Measurements from ENCODE around the gene CACNG4.

CACNG4 gene

GRCh38 chr17:66966704-66967418 is 2.4 kb downstream of the CACNG4 start:
- TF ChIP-seq, protein P1, sequence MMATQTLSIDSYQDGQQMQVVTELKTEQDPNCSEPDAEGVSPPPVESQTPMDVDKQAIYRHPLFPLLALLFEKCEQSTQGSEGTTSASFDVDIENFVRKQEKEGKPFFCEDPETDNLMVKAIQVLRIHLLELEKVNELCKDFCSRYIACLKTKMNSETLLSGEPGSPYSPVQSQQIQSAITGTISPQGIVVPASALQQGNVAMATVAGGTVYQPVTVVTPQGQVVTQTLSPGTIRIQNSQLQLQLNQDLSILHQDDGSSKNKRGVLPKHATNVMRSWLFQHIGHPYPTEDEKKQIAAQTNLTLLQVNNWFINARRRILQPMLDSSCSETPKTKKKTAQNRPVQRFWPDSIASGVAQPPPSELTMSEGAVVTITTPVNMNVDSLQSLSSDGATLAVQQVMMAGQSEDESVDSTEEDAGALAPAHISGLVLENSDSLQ (IDR thresholded peaks at IDR 0.05) = no peak
- no peak for TF ChIP-seq ARNT (IDR thresholded peaks at IDR 0.05)
- TF ChIP-seq BHLHE40 (IDR thresholded peaks at IDR 0.05; ENCODE audit: borderline replicate concordance) = no peak
- no peak for TF ChIP-seq FOXM1 (IDR thresholded peaks at IDR 0.05; ENCODE audit: borderline replicate concordance)
- no peak for TF ChIP-seq HDGF (IDR thresholded peaks at IDR 0.05; ENCODE audit: borderline replicate concordance)
- TF ChIP-seq FOXA1 (IDR thresholded peaks at IDR 0.05) = no peak
- no peak for TF ChIP-seq ELF4 (IDR thresholded peaks at IDR 0.05)
- TF ChIP-seq LEF1 (IDR thresholded peaks at IDR 0.05; ENCODE audit: borderline replicate concordance) = no peak
- TF ChIP-seq NFRKB (IDR thresholded peaks at IDR 0.05) = no peak
- no peak for TF ChIP-seq FOXK2 (IDR thresholded peaks at IDR 0.05)
- no peak for TF ChIP-seq SP1 (IDR thresholded peaks at IDR 0.05)
- TF ChIP-seq ZNF384 (IDR thresholded peaks at IDR 0.05) = no peak
- TF ChIP-seq SUZ12 (IDR thresholded peaks at IDR 0.05) = no peak
- no peak for TF ChIP-seq CTBP1 (IDR thresholded peaks at IDR 0.05; ENCODE audit: borderline replicate concordance)
- TF ChIP-seq TARDBP (IDR thresholded peaks at IDR 0.05) = no peak
- no peak for TF ChIP-seq L3MBTL2 (conservative IDR thresholded peaks at IDR 0.05)
- ChIA-PET CTCF (interaction anchor here (0.5 to 0.6 kb wide), 2 partner anchors 15 to 251 kb away, joined by 3 read pairs; no protein-coding TSS in a partner anchor), POLR2A (no interaction called here)
- DNase-seq (ENCODE audit: extremely low spot score) = no peak

DNA sequence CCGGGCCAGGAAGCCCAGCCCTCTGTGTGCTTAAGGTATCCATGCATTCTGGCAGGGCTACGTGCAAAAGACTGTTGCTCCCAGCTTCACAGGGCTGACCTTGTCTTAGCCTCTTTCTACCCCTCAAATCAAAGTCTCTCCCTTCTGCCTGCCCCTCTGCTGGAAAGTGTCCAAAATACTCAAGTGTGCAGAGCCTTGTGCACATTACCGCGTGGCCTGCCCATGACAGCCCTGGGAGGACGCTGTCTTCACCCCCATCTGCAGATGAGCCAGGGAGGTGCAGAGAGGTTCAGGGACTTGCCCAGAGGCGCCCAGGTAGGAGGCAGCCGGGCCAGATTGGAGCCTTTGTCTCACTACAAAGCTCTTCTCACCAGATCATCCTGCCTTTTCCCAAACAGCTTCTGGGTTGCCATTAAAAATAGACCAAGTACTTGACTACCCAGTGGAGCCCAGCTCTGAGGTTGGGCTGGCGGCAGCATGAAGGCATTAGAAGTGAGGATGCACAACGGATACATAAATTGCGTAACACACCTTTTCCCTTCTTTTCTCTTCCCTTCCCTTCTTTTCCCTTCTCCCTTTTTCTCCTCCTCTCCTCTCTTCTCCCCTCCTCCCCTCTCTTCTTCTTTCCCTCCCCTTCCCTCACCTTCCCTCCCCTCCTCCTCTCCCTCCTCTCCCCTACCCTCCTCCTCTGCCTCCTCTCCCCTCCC is 3.5 kb downstream of the CACNG4 start:
- POLR2A ChIA-PET = no interaction called here
- TF ChIP-seq HDGF (IDR thresholded peaks at IDR 0.05; ENCODE audit: borderline replicate concordance) = no peak
- no peak for TF ChIP-seq FOXA1 (IDR thresholded peaks at IDR 0.05)
- TF ChIP-seq ARNT (IDR thresholded peaks at IDR 0.05) = no peak
- no peak for TF ChIP-seq ZNF384 (IDR thresholded peaks at IDR 0.05)
- TF ChIP-seq LEF1 (IDR thresholded peaks at IDR 0.05; ENCODE audit: borderline replicate concordance) = no peak
- no peak for TF ChIP-seq NFRKB (IDR thresholded peaks at IDR 0.05)
- TF ChIP-seq FOXK2 (IDR thresholded peaks at IDR 0.05) = no peak
- no peak for TF ChIP-seq BHLHE40 (IDR thresholded peaks at IDR 0.05; ENCODE audit: borderline replicate concordance)
- no peak for TF ChIP-seq SP1 (IDR thresholded peaks at IDR 0.05)
- TF ChIP-seq, protein P1 (IDR thresholded peaks at IDR 0.05) = no peak
- no peak for TF ChIP-seq CTBP1 (IDR thresholded peaks at IDR 0.05; ENCODE audit: borderline replicate concordance)
- TF ChIP-seq ELF4 (IDR thresholded peaks at IDR 0.05) = no peak
- CTCF ChIA-PET = no interaction called here
- DNase-seq (ENCODE audit: extremely low spot score) = no peak

DNA sequence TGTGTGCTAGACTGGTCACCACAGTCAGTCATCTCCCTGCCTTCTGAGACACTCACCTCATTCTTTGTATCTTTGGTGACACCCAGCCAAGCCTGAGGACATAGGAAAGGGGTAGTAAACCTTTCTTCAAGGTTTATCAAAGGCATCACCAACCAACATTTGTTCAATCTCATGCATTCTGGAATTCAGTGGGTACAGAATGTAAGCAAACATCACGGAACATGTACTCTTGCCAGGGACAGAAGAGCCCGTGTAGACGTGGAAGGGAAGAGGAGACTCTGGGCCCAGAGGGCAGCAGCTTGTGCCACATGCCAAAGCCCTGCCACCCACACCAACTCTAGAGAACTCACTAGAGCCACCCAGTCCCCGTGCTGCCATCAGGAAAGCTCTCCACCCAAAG is 4.4 kb downstream of the CACNG4 start:
- no peak for DNase-seq (ENCODE audit: extremely low spot score)
- ChIA-PET POLR2A (no interaction called here), CTCF (no interaction called here)
- TF ChIP-seq FOXM1 (IDR thresholded peaks at IDR 0.05; ENCODE audit: borderline replicate concordance) (no peak), ELF4 (IDR thresholded peaks at IDR 0.05) (no peak), HDGF (IDR thresholded peaks at IDR 0.05; ENCODE audit: borderline replicate concordance) (no peak), SUZ12 (IDR thresholded peaks at IDR 0.05) (no peak), FOXA1 (IDR thresholded peaks at IDR 0.05) (no peak), LEF1 (IDR thresholded peaks at IDR 0.05; ENCODE audit: borderline replicate concordance) (no peak), FOXK2 (IDR thresholded peaks at IDR 0.05) (no peak), SP1 (IDR thresholded peaks at IDR 0.05) (no peak), ARNT (IDR thresholded peaks at IDR 0.05) (no peak), BHLHE40 (IDR thresholded peaks at IDR 0.05; ENCODE audit: borderline replicate concordance) (no peak), NFRKB (IDR thresholded peaks at IDR 0.05) (no peak), CTBP1 (IDR thresholded peaks at IDR 0.05; ENCODE audit: borderline replicate concordance) (no peak), L3MBTL2 (conservative IDR thresholded peaks at IDR 0.05) (no peak), TARDBP (IDR thresholded peaks at IDR 0.05) (no peak), ZNF384 (IDR thresholded peaks at IDR 0.05) (no peak)
- TF ChIP-seq, protein P1 (IDR thresholded peaks at IDR 0.05) = no peak

DNA sequence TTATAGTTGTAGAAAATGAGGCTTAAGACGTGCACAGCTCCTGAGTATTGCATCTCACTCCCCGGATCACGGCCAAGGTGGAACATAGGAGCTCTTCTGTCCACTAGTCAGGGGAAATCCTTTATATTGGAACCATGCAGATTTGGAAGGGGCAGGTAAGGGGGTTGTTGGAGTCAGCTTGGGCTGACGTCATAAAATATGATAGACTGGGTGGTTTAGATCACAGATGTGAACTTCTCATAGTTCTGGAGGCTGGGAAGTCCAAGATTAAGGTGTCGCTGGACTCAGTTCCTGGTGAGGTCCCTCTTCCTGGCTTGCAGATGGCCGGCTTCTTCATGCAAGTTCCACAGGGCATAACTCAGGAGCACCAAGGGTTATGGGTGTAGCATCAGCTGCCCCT is 5.6 kb downstream of the CACNG4 start:
- ChIA-PET POLR2A (no interaction called here), CTCF (no interaction called here)
- DNase-seq (ENCODE audit: extremely low spot score) = no peak
- TF ChIP-seq CTBP1 (IDR thresholded peaks at IDR 0.05; ENCODE audit: borderline replicate concordance) = no peak
- no peak for TF ChIP-seq ZNF384 (IDR thresholded peaks at IDR 0.05)
- TF ChIP-seq, protein P1 (IDR thresholded peaks at IDR 0.05) = no peak
- no peak for TF ChIP-seq ARNT (IDR thresholded peaks at IDR 0.05)
- no peak for TF ChIP-seq LEF1 (IDR thresholded peaks at IDR 0.05; ENCODE audit: borderline replicate concordance)
- no peak for TF ChIP-seq TARDBP (IDR thresholded peaks at IDR 0.05)
- TF ChIP-seq HDGF (IDR thresholded peaks at IDR 0.05; ENCODE audit: borderline replicate concordance) = no peak

GRCh38 chr17:66970797-66971196 is 6.3 kb downstream of the CACNG4 start:
- no peak for TF ChIP-seq SP1 (IDR thresholded peaks at IDR 0.05)
- no peak for TF ChIP-seq TARDBP (IDR thresholded peaks at IDR 0.05)
- no peak for TF ChIP-seq FOXK2 (IDR thresholded peaks at IDR 0.05)
- TF ChIP-seq HDGF (IDR thresholded peaks at IDR 0.05; ENCODE audit: borderline replicate concordance) = no peak
- TF ChIP-seq ZNF384 (IDR thresholded peaks at IDR 0.05) = no peak
- no peak for TF ChIP-seq CTBP1 (IDR thresholded peaks at IDR 0.05; ENCODE audit: borderline replicate concordance)
- no peak for TF ChIP-seq LEF1 (IDR thresholded peaks at IDR 0.05; ENCODE audit: borderline replicate concordance)
- TF ChIP-seq ARNT (IDR thresholded peaks at IDR 0.05) = no peak
- TF ChIP-seq, protein P1 (IDR thresholded peaks at IDR 0.05) = no peak
- no peak for TF ChIP-seq SUZ12 (IDR thresholded peaks at IDR 0.05)
- no peak for TF ChIP-seq BHLHE40 (IDR thresholded peaks at IDR 0.05; ENCODE audit: borderline replicate concordance)
- no peak for TF ChIP-seq ELF4 (IDR thresholded peaks at IDR 0.05)
- no peak for TF ChIP-seq FOXM1 (IDR thresholded peaks at IDR 0.05; ENCODE audit: borderline replicate concordance)
- no peak for TF ChIP-seq FOXA1 (IDR thresholded peaks at IDR 0.05)
- TF ChIP-seq L3MBTL2 (conservative IDR thresholded peaks at IDR 0.05) = no peak
- TF ChIP-seq NFRKB (IDR thresholded peaks at IDR 0.05) = no peak
- DNase-seq (ENCODE audit: extremely low spot score) = no peak
- ChIA-PET CTCF (no interaction called here), POLR2A (no interaction called here)
